Mucosa of rectum (tissue), 2 donors: ENCODE data around the gene GRM7.

Experiments used
- H3K27ac ChIP-seq, 2 donors: one replicate each; pipeline ENCODE4 v1.7.0; 2013; ENCODE audit warnings: inconsistent platforms in 2 of 2, low read depth in 2 of 2, low read length in 2 of 2
- H3K27me3 ChIP-seq, 2 donors: one replicate each; pipeline ENCODE4 v1.7.0; 2013; ENCODE audit warnings: low read length in 2 of 2; ENCODE audit not compliant: control insufficient read depth in 2 of 2, insufficient read depth in 2 of 2
- H3K36me3 ChIP-seq, 2 donors: one replicate each; pipeline ENCODE4 v1.7.0; 2013; ENCODE audit warnings: low read length in 2 of 2; ENCODE audit not compliant: control insufficient read depth in 2 of 2, insufficient read depth in 2 of 2
- H3K4me1 ChIP-seq, 2 donors: one replicate each; pipeline ENCODE4 v1.7.0; 2013; ENCODE audit warnings: low read length in 2 of 2, mild to moderate bottlenecking in 1 of 2; ENCODE audit not compliant: control insufficient read depth in 2 of 2, insufficient read depth in 2 of 2
- H3K4me3 ChIP-seq, 2 donors: one replicate each; pipeline ENCODE4 v1.7.0; 2013; ENCODE audit warnings: low read length in 2 of 2
- H3K9ac ChIP-seq, 2 donors: one replicate each; pipeline ENCODE4 v1.7.0; 2013; ENCODE audit warnings: low read length in 2 of 2, low read depth in 1 of 2, mild to moderate bottlenecking in 1 of 2
- H3K9me3 ChIP-seq, 2 donors: one replicate each; pipeline ENCODE4 v1.7.0; 2013; ENCODE audit warnings: low read length in 2 of 2; ENCODE audit not compliant: control insufficient read depth in 2 of 2
- donor health status: healthy.
- donor health status: Normal muscosa, but diverticular disease.

GRM7 gene

GRCh38 chr3:7520593-7520992 is 659.7 kb downstream of the GRM7 start:
- no peak overlapping the region for H3K27ac ChIP-seq

DNA sequence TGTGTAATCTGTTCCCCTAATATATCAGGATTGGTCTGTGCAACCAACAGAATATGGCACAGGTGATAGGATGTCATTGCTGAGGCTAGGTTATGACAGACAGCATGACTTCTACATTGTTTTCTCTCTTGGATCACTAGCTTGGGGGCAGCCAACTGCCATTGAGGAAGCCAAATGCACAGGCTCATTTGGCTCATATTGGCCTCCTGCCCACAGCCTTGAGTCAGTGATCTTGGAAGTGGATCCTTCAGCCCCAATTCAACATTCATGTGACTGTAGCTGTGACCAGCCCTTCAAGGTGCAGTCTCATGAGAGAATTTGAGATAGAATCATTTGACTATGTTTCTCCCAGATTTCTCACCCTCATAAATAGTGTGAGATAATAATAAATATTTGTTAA is 675.6 kb downstream of the GRM7 start:
- Histone ChIP-seq H3K9me3 (no peaks in the 10 kb centered on the region), H3K4me1 (no peaks in the 10 kb centered on the region), H3K36me3 (no peaks in the 10 kb centered on the region), H3K9ac (no peak overlapping the region), H3K27ac (no peak overlapping the region), H3K27me3 (no peaks in the 10 kb centered on the region), H3K4me3 (no peak overlapping the region)

More at GRCh38 chr3:7520593-7520992, 659.7 kb downstream of the GRM7 start:
- H3K36me3 ChIP-seq, result no peaks in the 10 kb centered on the region
- no peak overlapping the region for H3K9ac ChIP-seq
- H3K4me1 ChIP-seq, result no peaks in the 10 kb centered on the region
- no peak overlapping the region for H3K4me3 ChIP-seq
- H3K9me3 ChIP-seq, result no peaks in the 10 kb centered on the region
- no peaks in the 10 kb centered on the region for H3K27me3 ChIP-seq

- no peak overlapping the region for H3K27ac ChIP-seq
- no peak overlapping the region for H3K4me3 ChIP-seq
- no peaks in the 10 kb centered on the region for H3K4me1 ChIP-seq
- H3K9ac ChIP-seq, result no peak overlapping the region
- H3K27me3 ChIP-seq, result no peaks in the 10 kb centered on the region
- H3K36me3 ChIP-seq, result no peaks in the 10 kb centered on the region
- H3K9me3 ChIP-seq, result no peaks in the 10 kb centered on the region
These were observed 676.0 kb downstream of the GRM7 start for GRCh38 chr3:7536921-7537320.

- H3K9me3 ChIP-seq, result no peaks in the 10 kb centered on the region
- no peak overlapping the region for H3K9ac ChIP-seq
- H3K27me3 ChIP-seq, result no peaks in the 10 kb centered on the region
- H3K4me3 ChIP-seq, result no peak overlapping the region
- no peak overlapping the region for H3K27ac ChIP-seq
- H3K4me1 ChIP-seq, result no peaks in the 10 kb centered on the region
- H3K36me3 ChIP-seq, result no peaks in the 10 kb centered on the region
These were observed 682.5 kb downstream of the GRM7 start for GRCh38 chr3:7543294-7543880.

- H3K4me3 ChIP-seq, result no peak overlapping the region
- no peak overlapping the region for H3K27ac ChIP-seq
- H3K36me3 ChIP-seq, result no peaks in the 10 kb centered on the region
- H3K9ac ChIP-seq, result no peak overlapping the region
- H3K4me1 ChIP-seq, result no peaks in the 10 kb centered on the region
- no peaks in the 10 kb centered on the region for H3K9me3 ChIP-seq
- no peaks in the 10 kb centered on the region for H3K27me3 ChIP-seq
These were observed 684.4 kb downstream of the GRM7 start for GRCh38 chr3:7545334-7545733.

GRCh38 chr3:7546253-7546652 is 685.3 kb downstream of the GRM7 start:
- Histone ChIP-seq H3K9ac (no peak overlapping the region), H3K36me3 (no peaks in the 10 kb centered on the region), H3K4me1 (no peaks in the 10 kb centered on the region), H3K27me3 (no peaks in the 10 kb centered on the region), H3K4me3 (no peak overlapping the region), H3K27ac (no peak overlapping the region), H3K9me3 (no peaks in the 10 kb centered on the region)

DNA sequence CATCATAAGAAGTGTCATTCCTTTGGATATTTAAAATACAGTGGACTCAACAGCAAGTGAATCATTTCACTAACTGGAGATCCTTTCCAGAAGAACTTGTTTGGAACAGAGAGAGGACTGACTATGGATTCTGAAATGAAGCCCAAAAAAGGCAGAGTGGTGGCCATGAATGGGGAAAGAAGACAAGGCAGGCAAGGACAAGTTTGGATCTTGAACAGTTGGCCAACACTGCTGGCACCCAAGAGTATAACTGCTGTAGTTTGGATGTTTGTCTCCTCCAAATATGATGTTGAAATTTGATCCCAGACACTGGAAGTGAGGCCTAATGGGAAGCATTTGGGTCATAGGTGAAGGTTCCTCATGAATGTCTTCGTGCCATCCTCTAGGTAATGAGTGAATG is 686.9 kb downstream of the GRM7 start:
- no peaks in the 10 kb centered on the region for H3K27me3 ChIP-seq
- peaks cover 0 to 2% of the 10 kb centered on the region in 2 donors for H3K9me3 ChIP-seq
- no peaks in the 10 kb centered on the region for H3K36me3 ChIP-seq
- no peak overlapping the region for H3K4me3 ChIP-seq
- no peak overlapping the region for H3K27ac ChIP-seq
- H3K9ac ChIP-seq, result no peak overlapping the region
- H3K4me1 ChIP-seq, result no peaks in the 10 kb centered on the region

- H3K4me1 ChIP-seq, result no peaks in the 10 kb centered on the region
- H3K9ac ChIP-seq, result no peak overlapping the region
These were observed 702.0 kb downstream of the GRM7 start for GRCh38 chr3:7562892-7563291.

GRCh38 chr3:7565574-7565973 is 704.7 kb downstream of the GRM7 start:
- Histone ChIP-seq H3K4me1 (no peaks in the 10 kb centered on the region), H3K4me3 (no peak overlapping the region), H3K27me3 (no peaks in the 10 kb centered on the region), H3K9me3 (no peaks in the 10 kb centered on the region), H3K36me3 (no peaks in the 10 kb centered on the region), H3K9ac (no peak overlapping the region), H3K27ac (no peak overlapping the region)

More at GRCh38 chr3:7562892-7563291, 702.0 kb downstream of the GRM7 start:
- Histone ChIP-seq H3K27me3 (no peaks in the 10 kb centered on the region), H3K4me3 (no peak overlapping the region), H3K27ac (no peak overlapping the region), H3K9me3 (no peaks in the 10 kb centered on the region), H3K36me3 (no peaks in the 10 kb centered on the region)

DNA sequence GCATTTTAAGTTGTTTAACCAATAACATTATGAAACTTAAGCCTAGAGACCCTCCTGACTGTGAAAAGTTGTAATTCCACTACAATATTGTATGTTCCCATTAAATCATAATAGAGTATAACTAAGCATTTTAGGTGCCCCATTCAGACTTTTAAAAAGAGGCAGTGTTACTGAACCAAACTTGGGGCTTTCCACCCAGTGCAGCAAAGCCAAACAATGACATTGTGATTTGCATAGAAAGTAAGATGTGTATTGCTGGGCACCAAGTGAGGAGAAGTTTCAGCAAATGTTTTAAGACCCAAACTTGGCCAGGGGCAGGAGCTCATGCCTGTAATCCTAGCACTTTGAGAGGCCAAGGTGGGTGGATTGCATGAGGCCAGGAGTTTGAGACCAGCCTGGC is 706.2 kb downstream of the GRM7 start:
- Histone ChIP-seq H3K4me1 (no peaks in the 10 kb centered on the region), H3K4me3 (no peak overlapping the region), H3K36me3 (no peaks in the 10 kb centered on the region), H3K9me3 (no peaks in the 10 kb centered on the region), H3K27ac (no peak overlapping the region), H3K9ac (no peak overlapping the region), H3K27me3 (no peaks in the 10 kb centered on the region)
